K562 treated with DMSO at 1 percent for 48 hours (cell line): ENCODE measurements around the gene CD53. TPM values are rescaled to one million over a fixed set of nuclear protein-coding genes. Genes with fewer than 3 reads are reported as not detected.

Experiments used
- total RNA-seq: library from RNA; unstranded; fragments of 300-600 nt; gene quantifications from 2 replicates; pipeline ENCODE4 v1.2.3, GENCODE V29; 2022; ENCODE audit warnings: low replicate concordance; ENCODE audit errors: extremely low read depth

The CD53 gene
- not detected in 2 replicates for total RNA-seq

GRCh38 chr1:110872745-110873720, at the start of gene CD53:
Gene CD53, plus strand, starts transcription at chr1:110873148. Its CDS starts 18,261 bp downstream, at chr1:110891409.

Other genes starting within 250 kb of the CD53 start
- not detected in 2 replicates for gene KCNA3, start 198.2 kb upstream of the CD53 start, total RNA-seq
- gene LRIF1, start 90.8 kb downstream of the CD53 start, total RNA-seq = not detected in 2 replicates